HG03095 (cell line): ENCODE data around the gene RSF1.
A peak's percentile ranks its signal among the peaks of the same experiment; 100 is the strongest.

Experiments
- ATAC-seq: cut with Tn5 transposase; IDR thresholded peaks from one replicate; pipeline ENCODE4 v1.9.1; 2021; ENCODE audit warnings: moderate library complexity; ENCODE audit not compliant: unreplicated experiment

RSF1 gene

GRCh38 chr11:77698896-77699295 lies 121.6 kb downstream of the RSF1 start:
- no peak for ATAC-seq

- ATAC-seq = no peak
These were observed 122.7 kb downstream of the RSF1 start for GRCh38 chr11:77697865-77698264.

- no peak for ATAC-seq
These were observed 125.1 kb downstream of the RSF1 start for GRCh38 chr11:77695417-77695816.

- ATAC-seq = no peak
These were observed 129.9 kb downstream of the RSF1 start for GRCh38 chr11:77690649-77691048.

GRCh38 chr11:77687088-77687487 lies 133.4 kb downstream of the RSF1 start:
- no peak for ATAC-seq

GRCh38 chr11:77677138-77677537 lies 143.4 kb downstream of the RSF1 start:
- ATAC-seq = no peak

- no peak for ATAC-seq
These were observed 148.3 kb downstream of the RSF1 start for GRCh38 chr11:77672264-77672663.

GRCh38 chr11:77669848-77670511 lies 150.5 kb downstream of the RSF1 start:
- no peak for ATAC-seq

GRCh38 chr11:77668760-77669159 lies 151.8 kb downstream of the RSF1 start:
- no peak for ATAC-seq

GRCh38 chr11:77665240-77665965 lies 155.1 kb downstream of the RSF1 start:
- no peak for ATAC-seq

- ATAC-seq = no peak
These were observed 158.9 kb downstream of the RSF1 start for GRCh38 chr11:77661670-77662069.

- ATAC-seq = no peak
These were observed 159.6 kb downstream of the RSF1 start for GRCh38 chr11:77660947-77661346.

GRCh38 chr11:77658213-77659013 lies 162.1 kb downstream of the RSF1 start:
- no peak for ATAC-seq

GRCh38 chr11:77656362-77656761 lies 164.2 kb downstream of the RSF1 start:
- no peak for ATAC-seq

- ATAC-seq = no peak
These were observed 165.6 kb downstream of the RSF1 start for GRCh38 chr11:77654770-77655434.

- ATAC-seq = no peak
These were observed 170.4 kb downstream of the RSF1 start for GRCh38 chr11:77650123-77650522.

GRCh38 chr11:77647654-77648305 lies 172.7 kb downstream of the RSF1 start:
- ATAC-seq = no peak

GRCh38 chr11:77644887-77645286 lies 175.6 kb downstream of the RSF1 start:
- no peak for ATAC-seq

GRCh38 chr11:77642228-77642627 lies 178.3 kb downstream of the RSF1 start:
- ATAC-seq = no peak

GRCh38 chr11:77637345-77638165 lies 183.0 kb downstream of the RSF1 start, which contains the start of gene CLNS1A:
TSS of gene CLNS1A (minus strand) at chr11:77637794. CDS start at chr11:77637714, 80 bp downstream.
- ATAC-seq = peak; percentile 91
